ENCODE results near the gene FOXB1. TPM values are rescaled to one million over a fixed set of nuclear protein-coding genes. Genes with fewer than 3 reads are reported as not detected.

The FOXB1 gene
- total RNA-seq, 1 donor from 2014 or later, result not detected

- Mint-ChIP-seq H3K9me3 (ENCODE audit: unreplicated experiment) (no peaks in the 10 kb centered on the region), H3K4me1 (ENCODE audit: unreplicated experiment) (peaks cover 4% of the 10 kb centered on the region), H3K27ac (ENCODE audit: unreplicated experiment) (no peak overlapping the region), H3K36me3 (ENCODE audit: unreplicated experiment) (no peaks in the 10 kb centered on the region), H3K4me3 (ENCODE audit: unreplicated experiment) (no peak overlapping the region), H3K27me3 (ENCODE audit: unreplicated experiment) (peaks cover 69% of the 10 kb centered on the region)
- no peak for DNase-seq (ENCODE audit: extremely low spot score, unreplicated experiment)
- no peak for TF ChIP-seq CTCF (IDR thresholded peaks at IDR 0.05)
Observed at GRCh38 chr15:59991834-59992233, 12.3 kb upstream of the FOXB1 start.

- Mint-ChIP-seq H3K4me1 (ENCODE audit: unreplicated experiment) (peaks cover 4% of the 10 kb centered on the region), H3K4me3 (ENCODE audit: unreplicated experiment) (no peak overlapping the region), H3K27ac (ENCODE audit: unreplicated experiment) (no peak overlapping the region), H3K27me3 (ENCODE audit: unreplicated experiment) (peaks cover 77% of the 10 kb centered on the region), H3K36me3 (ENCODE audit: unreplicated experiment) (no peaks in the 10 kb centered on the region), H3K9me3 (ENCODE audit: unreplicated experiment) (no peaks in the 10 kb centered on the region)
- no peak for DNase-seq (ENCODE audit: extremely low spot score, unreplicated experiment)
- no peak for TF ChIP-seq CTCF (IDR thresholded peaks at IDR 0.05)
Observed at GRCh38 chr15:59993041-59993750, 10.9 kb upstream of the FOXB1 start.

- H3K4me1 Mint-ChIP-seq (ENCODE audit: unreplicated experiment), result peaks cover 4% of the 10 kb centered on the region
- no peak overlapping the region for H3K4me3 Mint-ChIP-seq (ENCODE audit: unreplicated experiment)
- no peaks in the 10 kb centered on the region for H3K36me3 Mint-ChIP-seq (ENCODE audit: unreplicated experiment)
- TF ChIP-seq CTCF (IDR thresholded peaks at IDR 0.05), result no peak
- H3K9me3 Mint-ChIP-seq (ENCODE audit: unreplicated experiment), result no peaks in the 10 kb centered on the region
- no peak for DNase-seq (ENCODE audit: extremely low spot score, unreplicated experiment)
- peaks cover 84% of the 10 kb centered on the region for H3K27me3 Mint-ChIP-seq (ENCODE audit: unreplicated experiment)
- no peak overlapping the region for H3K27ac Mint-ChIP-seq (ENCODE audit: unreplicated experiment)
Observed at GRCh38 chr15:59993950-59994401, 10.1 kb upstream of the FOXB1 start.

GRCh38 chr15:59994526-59994887 is 9.6 kb upstream of the FOXB1 start:
- Mint-ChIP-seq H3K27me3 (ENCODE audit: unreplicated experiment) (peaks cover 90% of the 10 kb centered on the region), H3K27ac (ENCODE audit: unreplicated experiment) (no peak overlapping the region), H3K9me3 (ENCODE audit: unreplicated experiment) (no peaks in the 10 kb centered on the region), H3K4me1 (ENCODE audit: unreplicated experiment) (peaks cover 4% of the 10 kb centered on the region), H3K36me3 (ENCODE audit: unreplicated experiment) (no peaks in the 10 kb centered on the region), H3K4me3 (ENCODE audit: unreplicated experiment) (no peak overlapping the region)
- no peak for TF ChIP-seq CTCF (IDR thresholded peaks at IDR 0.05)
- DNase-seq (ENCODE audit: extremely low spot score, unreplicated experiment), result no peak

- TF ChIP-seq CTCF (IDR thresholded peaks at IDR 0.05), result no peak
- no peaks in the 10 kb centered on the region for H3K9me3 Mint-ChIP-seq (ENCODE audit: unreplicated experiment)
- peaks cover 90% of the 10 kb centered on the region for H3K27me3 Mint-ChIP-seq (ENCODE audit: unreplicated experiment)
- no peaks in the 10 kb centered on the region for H3K36me3 Mint-ChIP-seq (ENCODE audit: unreplicated experiment)
- no peak overlapping the region for H3K4me3 Mint-ChIP-seq (ENCODE audit: unreplicated experiment)
- H3K27ac Mint-ChIP-seq (ENCODE audit: unreplicated experiment), result no peak overlapping the region
- H3K4me1 Mint-ChIP-seq (ENCODE audit: unreplicated experiment), result peaks cover 4% of the 10 kb centered on the region
- no peak for DNase-seq (ENCODE audit: extremely low spot score, unreplicated experiment)
Observed at GRCh38 chr15:59994888-59995557, 9.1 kb upstream of the FOXB1 start.
